Measurements from ENCODE around the gene ADARB1.
"Not testable (repeated sequence)": the region's sequence is repeated elsewhere in the genome, so short reads cannot be mapped to it uniquely, and the experiment has no call there.

Gene ADARB1

DNA sequence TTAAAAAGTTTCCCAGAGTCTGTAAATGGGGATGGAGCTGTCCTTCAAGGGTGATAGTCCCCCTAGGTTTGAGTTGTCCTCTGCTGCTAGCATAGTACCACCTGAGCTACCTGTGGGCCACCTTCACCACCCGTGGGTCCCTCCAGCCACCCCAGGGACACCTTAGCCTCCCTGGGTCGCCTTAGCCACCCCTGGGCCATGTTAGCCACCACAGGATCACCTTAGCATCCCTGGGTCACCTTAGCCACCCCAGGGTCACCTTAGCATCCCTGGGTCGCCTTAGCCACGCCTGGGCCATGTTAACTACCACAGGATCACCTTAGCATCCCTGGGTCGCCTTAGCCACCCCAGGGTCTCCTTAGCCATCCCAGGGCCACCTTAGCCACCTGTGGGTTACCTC lies 67.1 kb downstream of the ADARB1 start:
- H3K4me3 ChIP-seq (ENCODE audit: low read depth, low read length) = no peak overlapping the region
- ChIA-PET POLR2A (interaction anchor here (1.0 to 1.7 kb wide), 2 partner anchors 86 to 146 kb away, joined by 3 read pairs; partner anchors contain the start of gene POFUT2), CTCF (interaction anchor here (0.9 to 9.1 kb wide), 31 partner anchors 7 to 781 kb away, joined by 3 to 601 read pairs (median 11); partner anchors contain the start of gene POFUT2)
- TF ChIP-seq, protein P1, sequence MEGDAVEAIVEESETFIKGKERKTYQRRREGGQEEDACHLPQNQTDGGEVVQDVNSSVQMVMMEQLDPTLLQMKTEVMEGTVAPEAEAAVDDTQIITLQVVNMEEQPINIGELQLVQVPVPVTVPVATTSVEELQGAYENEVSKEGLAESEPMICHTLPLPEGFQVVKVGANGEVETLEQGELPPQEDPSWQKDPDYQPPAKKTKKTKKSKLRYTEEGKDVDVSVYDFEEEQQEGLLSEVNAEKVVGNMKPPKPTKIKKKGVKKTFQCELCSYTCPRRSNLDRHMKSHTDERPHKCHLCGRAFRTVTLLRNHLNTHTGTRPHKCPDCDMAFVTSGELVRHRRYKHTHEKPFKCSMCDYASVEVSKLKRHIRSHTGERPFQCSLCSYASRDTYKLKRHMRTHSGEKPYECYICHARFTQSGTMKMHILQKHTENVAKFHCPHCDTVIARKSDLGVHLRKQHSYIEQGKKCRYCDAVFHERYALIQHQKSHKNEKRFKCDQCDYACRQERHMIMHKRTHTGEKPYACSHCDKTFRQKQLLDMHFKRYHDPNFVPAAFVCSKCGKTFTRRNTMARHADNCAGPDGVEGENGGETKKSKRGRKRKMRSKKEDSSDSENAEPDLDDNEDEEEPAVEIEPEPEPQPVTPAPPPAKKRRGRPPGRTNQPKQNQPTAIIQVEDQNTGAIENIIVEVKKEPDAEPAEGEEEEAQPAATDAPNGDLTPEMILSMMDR (IDR thresholded peaks at IDR 0.05; ENCODE audit: insufficient read depth, low read length, missing control alignments) = no peak
- no peak for DNase-seq (ENCODE audit: low read depth, low spot score)

DNA sequence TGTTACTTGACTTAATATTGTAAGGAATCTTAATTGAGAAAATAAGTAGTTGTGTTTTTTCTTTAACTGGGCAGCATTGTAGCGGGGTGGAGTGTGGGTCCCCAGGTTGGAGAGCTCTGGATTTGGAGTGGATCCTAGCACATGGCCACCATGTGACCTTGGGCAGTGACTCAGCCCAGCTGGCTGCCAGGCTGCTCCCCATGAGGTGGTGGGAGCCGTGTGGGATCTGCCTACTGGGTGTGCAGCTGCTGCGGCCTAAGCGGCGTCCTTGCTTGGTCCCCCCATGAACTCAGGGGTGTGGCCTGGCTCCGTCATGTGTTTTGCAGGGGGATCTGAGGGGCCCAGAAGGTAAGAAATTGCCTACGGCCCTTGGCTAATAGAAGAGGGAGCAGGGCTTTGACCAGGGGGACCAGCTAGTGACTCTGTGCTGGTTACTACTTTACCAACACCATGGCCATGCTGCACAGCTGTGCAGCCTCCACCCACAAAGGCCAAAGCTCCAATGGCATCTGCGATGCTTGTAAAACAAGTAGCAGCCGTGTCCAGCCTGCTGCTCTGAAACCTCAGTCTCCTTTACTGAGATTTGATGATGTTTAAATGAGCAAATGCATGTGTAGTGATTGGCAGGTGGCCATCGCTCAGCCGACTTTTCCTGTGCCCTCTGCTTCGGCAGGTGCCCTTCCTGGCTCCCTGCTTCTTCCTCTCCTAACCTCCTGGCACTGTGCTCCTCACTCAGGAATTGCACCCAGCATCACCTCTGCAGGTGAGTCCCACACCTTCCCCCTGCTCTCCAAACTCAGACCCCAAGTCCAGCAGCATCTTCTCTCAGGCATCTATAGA lies 68.3 kb downstream of the ADARB1 start:
- ChIA-PET POLR2A (interaction anchor here (1.0 to 1.7 kb wide), 2 partner anchors 85 to 145 kb away, joined by 3 read pairs; partner anchors contain the start of gene POFUT2), CTCF (interaction anchor here (0.6 to 9.1 kb wide), 14 partner anchors 10 to 678 kb away, joined by 3 to 601 read pairs (median 37); partner anchors contain the start of gene POFUT2)
- no peak for DNase-seq (ENCODE audit: low read depth, low spot score)
- no peak overlapping the region for H3K4me3 ChIP-seq (ENCODE audit: low read depth, low read length)
- TF ChIP-seq, protein P1 (IDR thresholded peaks at IDR 0.05; ENCODE audit: insufficient read depth, low read length, missing control alignments) = no peak

DNA sequence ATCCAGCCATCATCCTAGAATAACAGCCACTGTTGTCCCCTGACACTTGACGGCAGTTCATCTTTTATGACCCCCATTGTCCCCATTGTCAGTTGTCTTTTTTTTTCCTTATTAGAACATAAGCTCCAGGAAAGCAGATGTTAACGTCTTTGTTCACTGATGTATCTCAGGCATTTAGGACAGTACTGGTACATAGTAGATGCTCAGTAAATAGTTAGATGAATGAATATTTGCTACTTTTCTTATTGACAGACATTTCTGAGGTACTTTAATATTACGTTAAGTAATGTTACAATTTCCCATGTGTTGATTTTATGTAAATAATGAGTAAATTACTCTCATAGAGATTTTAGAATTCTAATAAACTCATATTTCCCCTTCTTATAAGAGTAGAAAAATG lies 69.5 kb downstream of the ADARB1 start:
- ChIA-PET CTCF (interaction anchor here (1.0 to 9.1 kb wide), 5 partner anchors 9 to 677 kb away, joined by 3 to 304 read pairs (median 3); partner anchors contain the start of gene POFUT2), POLR2A (no interaction called here)
- no peak overlapping the region for H3K4me3 ChIP-seq (ENCODE audit: low read depth, low read length)
- TF ChIP-seq, protein P1 (IDR thresholded peaks at IDR 0.05; ENCODE audit: insufficient read depth, low read length, missing control alignments) = no peak
- no peak for DNase-seq (ENCODE audit: low read depth, low spot score)

DNA sequence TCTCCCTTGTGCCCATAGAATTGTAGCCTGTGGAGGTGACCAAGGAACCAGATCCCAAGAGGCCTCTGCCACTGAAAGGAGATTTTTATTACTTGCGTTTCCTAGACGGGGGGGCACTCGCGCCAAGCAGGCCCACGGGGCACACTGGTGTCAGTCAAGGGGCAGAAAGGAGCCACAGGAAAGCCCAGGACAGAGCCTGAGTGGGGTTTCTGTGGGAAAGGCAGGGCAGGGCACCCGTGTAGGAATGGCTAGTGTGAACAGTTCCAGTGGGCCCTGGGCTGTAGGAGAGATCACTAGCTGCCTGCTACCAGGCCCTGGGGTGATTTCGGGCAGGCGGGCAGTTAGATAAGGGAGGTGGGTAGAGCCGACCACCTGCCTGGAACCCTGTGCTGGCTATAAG lies 70.8 kb downstream of the ADARB1 start:
- ChIA-PET CTCF (interaction anchor here (0.7 to 4.4 kb wide), 4 partner anchors 8 to 291 kb away, joined by 3 to 61 read pairs (median 4); no protein-coding TSS in a partner anchor), POLR2A (no interaction called here)
- TF ChIP-seq, protein P1 (IDR thresholded peaks at IDR 0.05; ENCODE audit: insufficient read depth, low read length, missing control alignments) = no peak
- H3K4me3 ChIP-seq (ENCODE audit: low read depth, low read length) = no peak overlapping the region
- DNase-seq (ENCODE audit: low read depth, low spot score) = no peak

DNA sequence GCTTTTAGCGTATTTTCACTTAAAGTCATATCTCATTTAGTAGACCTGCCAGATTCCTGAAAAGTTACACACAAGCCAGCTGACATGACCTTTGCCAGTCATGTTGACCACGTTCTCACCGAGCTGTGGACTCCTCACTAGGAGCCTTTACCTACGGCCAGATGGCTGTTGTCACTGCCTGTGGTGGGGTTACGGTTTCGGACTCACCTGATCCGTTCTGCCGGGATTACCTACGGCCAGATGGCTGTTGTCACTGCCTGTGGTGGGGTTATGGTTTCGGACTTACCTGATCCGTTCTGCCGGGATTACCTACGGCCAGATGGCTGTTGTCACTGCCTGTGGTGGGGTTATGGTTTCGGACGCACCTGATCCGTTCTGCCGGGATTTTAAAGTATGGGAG lies 71.5 kb downstream of the ADARB1 start:
- H3K4me3 ChIP-seq (ENCODE audit: low read depth, low read length); DNase-seq (ENCODE audit: low read depth, low spot score); POLR2A ChIA-PET: not testable (repeated sequence)
- CTCF ChIA-PET = interaction anchor here (0.7 to 4.4 kb wide), 3 partner anchors 8 to 22 kb away, joined by 4 to 61 read pairs (median 5); no protein-coding TSS in a partner anchor

DNA sequence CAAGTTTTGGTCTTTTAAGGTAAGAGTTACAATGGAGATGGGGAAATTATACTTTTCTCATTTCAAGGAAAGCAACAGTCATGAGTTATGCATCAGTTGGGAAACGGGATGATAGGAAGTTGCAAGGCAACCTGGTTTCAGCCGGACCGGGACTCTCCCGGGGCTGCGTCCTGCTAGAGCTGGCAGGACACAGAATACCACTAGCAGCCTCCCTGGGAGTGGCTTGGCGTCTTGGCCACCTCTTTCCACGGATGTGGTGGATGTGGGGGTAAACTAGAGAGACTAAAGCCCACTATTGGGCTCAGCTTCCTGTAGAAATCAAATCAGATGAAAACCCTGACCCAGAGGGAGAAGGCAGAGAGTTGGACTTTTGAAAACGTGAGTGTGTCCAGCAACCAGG lies 71.9 kb downstream of the ADARB1 start:
- CTCF ChIA-PET = interaction anchor here (1.0 to 4.4 kb wide), 3 partner anchors 9 to 144 kb away, joined by 3 to 61 read pairs (median 4); no protein-coding TSS in a partner anchor
- POLR2A ChIA-PET = no interaction called here
- DNase-seq (ENCODE audit: low read depth, low spot score) = no peak
- no peak overlapping the region for H3K4me3 ChIP-seq (ENCODE audit: low read depth, low read length)
- TF ChIP-seq, protein P1 (IDR thresholded peaks at IDR 0.05; ENCODE audit: insufficient read depth, low read length, missing control alignments) = no peak
